HG02884 (cell line): Measurements from ENCODE around the gene POGLUT2.

ENCODE experiments used
- ATAC-seq: cut with Tn5 transposase; IDR thresholded peaks from one replicate; pipeline ENCODE4 v1.9.1; 2021; ENCODE audit warnings: mild to moderate bottlenecking, moderate library complexity; ENCODE audit not compliant: unreplicated experiment

POGLUT2 gene

DNA sequence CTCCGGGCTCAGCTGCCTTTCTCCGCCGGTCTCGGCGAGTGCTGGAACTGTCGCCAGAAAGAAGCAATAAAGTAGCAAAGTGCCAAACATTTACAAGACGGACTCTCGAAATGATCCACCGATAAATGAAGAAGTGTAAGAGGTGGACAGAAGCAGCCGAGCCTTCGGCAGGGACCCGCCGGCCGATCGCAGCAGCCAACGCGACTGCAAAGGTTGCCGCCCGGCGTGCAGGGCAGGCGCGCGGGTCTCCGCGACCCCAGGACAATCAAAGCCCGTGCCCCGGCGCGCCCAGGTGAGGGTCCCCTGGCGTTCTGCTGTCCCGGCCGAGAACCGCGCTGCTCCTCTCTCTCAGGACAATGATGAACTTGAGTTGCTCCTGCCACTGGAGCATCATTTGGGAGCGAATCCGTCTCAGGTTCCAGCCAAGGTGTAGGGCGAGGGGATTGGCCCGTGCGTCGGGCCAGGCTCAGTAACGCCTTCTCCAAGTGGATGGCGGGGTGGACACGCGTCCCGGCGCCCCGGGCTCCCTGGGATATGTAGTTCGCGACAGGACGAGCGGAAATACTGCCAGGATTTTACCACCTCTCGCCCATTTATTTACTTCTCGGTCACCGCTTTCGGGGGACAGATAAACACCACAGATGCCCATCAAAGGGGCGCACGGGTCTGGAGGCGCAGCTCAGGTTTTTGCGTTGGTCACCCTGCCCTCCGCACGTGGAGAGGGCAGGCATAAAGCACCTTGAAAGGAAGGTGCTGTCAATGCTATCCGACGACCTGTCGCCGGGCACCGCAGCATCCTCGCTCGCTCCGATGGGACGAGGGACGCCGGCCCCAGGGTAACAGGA is at the start of gene POGLUT2, which contains the start of gene BIVM:
TSS of gene POGLUT2 (minus strand) at position 396 of the 845 bp plus-strand sequence. CDS start at position 90, 306 bp downstream.
TSS of gene BIVM (plus strand) at position 539 of the 845 bp plus-strand sequence. CDS start 8,149 bp downstream, outside the sequence.
- peak; percentile 78 for ATAC-seq

GRCh38 chr13:102847272-102848234 is 48.8 kb upstream of the POGLUT2 start:
- no peak for ATAC-seq

DNA sequence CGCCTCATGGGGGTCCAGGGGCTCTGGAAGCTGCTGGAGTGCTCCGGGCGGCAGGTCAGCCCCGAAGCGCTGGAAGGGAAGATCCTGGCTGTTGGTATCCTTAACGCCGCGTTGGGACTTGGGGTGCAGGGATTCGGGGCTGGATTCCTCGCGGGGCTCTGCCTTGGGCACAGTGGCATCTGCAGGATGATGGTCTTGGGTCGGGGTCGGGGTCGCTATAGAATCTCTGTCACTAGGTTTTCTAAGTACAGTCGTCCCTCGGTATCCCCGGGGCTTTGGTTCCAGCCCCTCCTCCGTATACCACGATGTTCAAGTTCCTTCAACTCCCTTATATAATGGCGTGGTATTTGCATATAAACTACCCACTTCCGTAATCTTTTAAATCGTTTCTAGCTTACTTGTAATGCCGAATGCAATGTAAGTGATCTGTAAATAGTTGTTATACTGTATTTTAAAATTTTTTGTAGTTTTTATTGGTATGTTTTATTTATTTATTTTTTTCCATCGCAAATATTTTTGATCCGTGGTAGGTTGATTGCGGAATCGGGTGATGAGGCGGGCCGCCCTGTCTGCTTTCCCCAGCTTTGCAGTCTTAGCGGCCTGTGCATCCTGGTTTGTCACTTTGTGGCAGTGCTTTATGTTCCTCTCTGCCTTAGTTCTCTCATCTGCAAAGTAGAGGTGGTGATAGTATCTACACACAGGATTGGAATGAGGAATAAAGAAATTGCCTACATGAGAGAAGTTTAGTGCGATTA is 47.7 kb upstream of the POGLUT2 start:
- peak; percentile 25 for ATAC-seq

GRCh38 chr13:102845630-102846260 is 47.0 kb upstream of the POGLUT2 start, which contains the start of gene ERCC5:
ERCC5 (plus strand) TSS chr13:102846032; CDS start chr13:102846267, 235 bp downstream.
- peak; percentile 82 for ATAC-seq

DNA sequence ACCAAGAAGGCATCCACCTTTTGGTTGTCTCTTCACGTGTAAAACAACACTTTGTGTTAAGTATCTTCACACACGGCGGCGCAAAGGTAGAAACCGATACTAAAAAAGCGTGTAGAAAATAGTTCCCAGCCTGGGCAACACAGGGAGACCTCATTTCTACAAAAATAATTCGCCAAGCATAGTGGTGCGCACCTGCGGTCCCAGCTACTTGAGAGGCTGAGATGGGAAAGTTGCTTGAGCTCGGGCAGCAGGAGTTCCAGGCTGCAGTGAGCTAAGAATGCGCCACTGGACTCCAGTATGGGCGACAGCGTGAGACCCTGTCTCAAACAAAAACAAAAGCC is 46.5 kb upstream of the POGLUT2 start:
- ATAC-seq: peak; percentile 18

DNA sequence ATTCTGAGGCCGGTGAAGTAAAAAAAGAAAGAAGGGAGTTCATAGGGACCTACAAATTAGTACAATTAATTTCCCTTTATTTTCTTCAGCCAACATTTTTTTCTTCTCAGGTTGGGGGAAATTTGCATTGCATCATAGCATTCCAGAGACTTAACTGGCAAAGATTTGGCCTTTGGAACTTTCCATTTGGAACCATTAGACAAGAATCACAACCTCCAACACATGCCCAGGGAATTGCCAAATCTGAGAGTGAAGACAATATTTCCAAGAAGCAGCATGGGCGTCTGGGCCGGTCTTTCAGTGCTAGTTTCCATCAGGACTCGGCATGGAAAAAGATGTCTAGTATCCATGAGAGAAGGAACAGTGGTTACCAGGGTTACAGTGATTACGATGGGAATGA is 40.7 kb upstream of the POGLUT2 start:
- ATAC-seq: no peak

DNA sequence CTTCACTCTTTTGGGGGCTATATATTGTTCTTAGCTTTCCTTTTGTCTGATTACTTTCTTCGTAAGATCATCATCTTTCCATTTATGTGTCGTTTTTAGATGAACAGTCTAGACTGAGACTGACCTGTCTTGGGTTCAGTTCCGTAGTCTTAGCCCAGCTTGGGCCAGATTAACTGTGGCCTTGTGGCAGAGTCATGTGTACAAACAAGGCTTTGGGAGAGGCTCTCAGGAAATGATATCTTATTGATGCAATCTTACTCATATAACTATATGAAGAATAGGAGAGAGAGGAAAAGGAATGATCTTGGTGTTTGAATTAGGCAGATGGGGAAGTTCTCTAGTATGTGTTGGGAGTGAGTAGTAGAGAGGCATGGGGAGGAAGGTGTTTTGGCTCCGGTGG is 40.2 kb upstream of the POGLUT2 start:
- ATAC-seq: no peak

- ATAC-seq: no peak
Observed at GRCh38 chr13:102838273-102838672, 39.5 kb upstream of the POGLUT2 start.

DNA sequence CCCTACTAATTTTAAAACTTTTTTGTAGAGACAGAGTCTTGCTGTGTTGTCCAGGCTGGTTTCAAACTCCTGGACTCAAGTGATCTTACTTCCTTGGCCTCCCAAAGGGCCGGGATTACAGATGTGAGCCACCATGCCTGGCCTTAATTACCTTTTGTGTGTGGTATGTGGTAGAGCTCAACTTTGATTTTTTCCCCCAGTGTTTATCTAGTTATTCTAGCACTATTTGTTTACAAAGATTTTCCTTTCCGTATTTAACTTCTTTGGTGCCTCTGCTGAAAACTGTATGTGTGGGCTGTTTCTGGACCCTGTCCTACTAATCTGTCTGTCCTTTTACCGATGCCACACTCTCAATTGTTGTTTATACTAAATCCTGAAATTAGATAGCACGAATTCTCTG is 37.7 kb upstream of the POGLUT2 start:
- no peak for ATAC-seq

- no peak for ATAC-seq
Observed at GRCh38 chr13:102830646-102831045, 31.9 kb upstream of the POGLUT2 start.

DNA sequence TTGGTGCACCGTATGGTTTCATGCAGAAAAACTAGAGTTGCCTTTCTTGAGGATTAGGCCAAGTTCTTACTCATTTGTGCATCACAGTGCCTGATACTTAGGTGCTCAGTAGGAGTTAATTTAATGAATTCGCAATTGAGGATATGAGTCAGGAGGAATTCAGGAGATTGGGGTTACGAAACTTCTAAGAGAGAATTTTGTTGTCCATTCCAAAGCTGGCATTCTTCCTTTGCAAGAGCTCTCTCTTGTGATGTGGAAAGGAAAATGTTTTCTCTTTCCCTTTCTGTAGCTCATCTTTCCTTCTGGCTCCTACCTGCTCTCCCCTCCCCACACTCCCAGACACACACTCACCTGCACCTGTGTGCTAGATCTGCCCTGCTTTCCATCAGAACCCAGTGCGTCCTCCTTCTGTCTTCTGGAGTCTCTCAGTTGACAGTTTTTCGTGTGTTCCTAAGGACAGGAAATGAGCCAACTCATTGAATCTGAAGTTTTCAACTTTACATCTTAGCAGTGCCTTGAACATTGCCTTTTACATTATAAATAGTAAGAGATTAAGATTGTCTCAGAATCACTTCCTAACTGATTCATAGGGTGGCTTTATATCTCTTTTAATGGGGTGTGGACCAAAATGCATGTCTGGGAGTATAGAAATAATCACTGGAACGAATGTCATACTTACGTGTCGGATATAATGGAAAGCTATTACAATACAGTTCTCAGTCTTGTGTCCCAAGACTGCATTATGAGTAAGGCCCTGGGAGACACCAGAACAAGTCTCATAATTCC is 27.3 kb upstream of the POGLUT2 start:
- ATAC-seq: no peak

- ATAC-seq: no peak
Observed at GRCh38 chr13:102825400-102825799, 26.6 kb upstream of the POGLUT2 start.

GRCh38 chr13:102817907-102818306 is 19.1 kb upstream of the POGLUT2 start:
- ATAC-seq: no peak

GRCh38 chr13:102817241-102817640 is 18.5 kb upstream of the POGLUT2 start:
- no peak for ATAC-seq

GRCh38 chr13:102816708-102817107 is 17.9 kb upstream of the POGLUT2 start:
- ATAC-seq: no peak

DNA sequence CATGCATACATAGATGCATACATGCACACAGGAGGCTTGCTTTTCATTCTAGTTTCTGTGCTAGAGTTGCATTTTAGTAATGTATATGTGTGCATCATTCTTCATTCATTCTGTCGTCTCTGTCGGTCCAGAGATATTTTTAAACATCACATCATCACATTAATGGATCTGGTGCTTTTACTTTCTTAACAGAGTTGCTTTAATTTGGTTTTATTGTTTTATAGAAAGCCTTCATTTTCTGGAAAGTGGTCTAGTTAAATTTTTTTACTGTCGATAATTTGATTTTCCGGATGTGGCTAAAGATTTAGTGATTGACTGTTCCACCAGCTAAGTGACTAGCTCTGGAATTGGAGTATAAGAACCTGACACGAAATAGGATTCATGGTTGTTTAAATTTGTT is 17.0 kb upstream of the POGLUT2 start:
- ATAC-seq: no peak

- no peak for ATAC-seq
Observed at GRCh38 chr13:102814793-102815192, 16.0 kb upstream of the POGLUT2 start.

GRCh38 chr13:102814025-102814607 is 15.3 kb upstream of the POGLUT2 start:
- ATAC-seq: peak; percentile 54
